HTERT RPE-1 (cell line): Measurements from ENCODE around the gene RNF113A.
"Not testable (repeated sequence)": the region's sequence is repeated elsewhere in the genome, so short reads cannot be mapped to it uniquely, and the experiment has no call there.

ENCODE experiments used
- in situ Hi-C: fragments of 300-500 bp; cut with MboI; formaldehyde crosslinking; loops from 4 replicates; pipeline ENCODE4 v1.14.3; 2020; ENCODE audit warnings: low sequenced_read_pairs

Gene RNF113A

DNA sequence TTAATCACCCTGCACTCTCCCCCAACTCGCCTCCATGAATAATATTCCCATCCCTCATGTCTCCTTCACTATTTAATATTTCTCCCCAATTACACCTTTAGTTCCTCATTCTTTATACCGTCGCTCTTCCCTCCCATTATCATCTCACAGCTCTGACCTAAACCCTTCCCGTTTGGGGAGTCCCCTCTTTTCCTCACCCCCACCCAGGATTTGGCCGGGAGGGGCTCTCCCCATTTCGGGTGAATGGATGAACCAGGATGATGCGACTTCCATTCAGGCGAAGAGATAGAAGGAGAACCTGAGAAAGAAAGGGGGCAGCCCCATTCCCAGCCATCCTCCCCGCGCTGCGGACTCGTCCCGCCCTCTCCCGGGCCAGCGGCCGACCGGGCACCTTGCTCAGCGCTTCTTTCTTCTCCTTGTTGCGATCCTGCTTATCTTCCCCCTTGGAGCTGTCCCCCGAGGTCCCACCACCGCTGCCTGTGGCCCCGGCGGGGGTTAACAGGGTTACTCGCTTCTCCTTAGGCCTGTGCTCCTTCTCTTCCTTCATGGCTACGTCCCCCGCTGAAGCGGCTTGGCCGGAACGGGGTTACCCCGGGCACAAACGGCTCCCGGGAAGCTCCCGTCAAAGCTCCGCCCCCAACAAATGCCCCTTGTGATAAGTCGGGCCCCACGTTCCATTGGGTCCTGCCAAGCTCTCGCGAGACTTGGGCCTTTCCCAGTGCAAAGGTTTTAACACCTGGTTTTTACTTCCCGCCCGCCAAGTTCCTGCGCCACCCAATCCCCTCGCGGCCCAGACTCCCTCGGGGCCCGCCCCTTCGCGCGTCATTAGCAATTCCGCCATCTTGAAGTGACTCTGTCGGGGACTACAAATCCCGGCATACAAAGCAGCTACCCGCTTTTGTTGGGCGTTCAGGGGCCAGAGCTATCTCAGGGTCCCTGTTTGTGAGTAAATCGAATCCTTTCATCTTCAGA is 18.9 kb downstream of the RNF113A start, which contains the start of gene UPF3B:
Gene UPF3B, minus strand, starts transcription at position 582 of the 972 bp plus-strand sequence. Its CDS starts 35 bp downstream, at position 547.
- in situ Hi-C loops: no loop called here

DNA sequence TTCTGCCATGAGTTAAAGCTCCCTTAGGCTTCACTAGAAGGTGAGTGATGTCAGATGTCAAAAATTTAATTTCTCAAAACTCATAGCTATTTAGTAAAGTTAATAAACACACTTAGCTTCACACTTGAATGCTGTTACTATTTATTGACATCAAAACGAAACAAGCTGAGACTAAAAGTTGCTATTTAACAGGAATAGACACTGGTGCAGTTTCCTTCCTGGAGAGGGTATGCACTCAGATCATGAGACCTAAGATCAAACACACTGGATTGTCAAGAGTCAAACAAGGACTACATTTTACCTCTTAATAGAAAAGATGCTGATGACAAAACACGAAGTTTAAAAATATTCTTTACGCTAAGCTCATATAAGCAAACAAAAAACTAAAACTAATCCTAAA is 37.6 kb downstream of the RNF113A start:
- in situ Hi-C loops: no loop called here

DNA sequence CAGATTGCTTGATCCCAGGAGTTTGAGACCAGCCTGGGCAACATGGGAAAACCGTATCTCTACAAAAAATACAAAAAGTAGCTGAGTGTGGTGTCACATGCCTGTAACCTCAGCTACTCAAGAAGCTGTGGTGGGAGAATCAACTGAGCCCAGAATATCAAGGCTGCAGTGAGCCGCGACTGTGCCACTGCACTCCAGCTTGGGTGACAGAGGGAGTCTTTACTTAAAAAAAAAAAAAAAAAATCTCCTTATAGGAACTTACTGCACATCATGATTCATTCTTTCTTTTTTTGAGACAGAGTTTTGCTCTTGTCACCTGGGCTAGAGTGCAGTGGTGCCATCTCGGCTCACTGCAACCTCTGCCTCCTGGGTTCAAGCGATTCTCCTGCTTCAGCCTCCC is 43.1 kb downstream of the RNF113A start:
- in situ Hi-C loops: no loop called here

DNA sequence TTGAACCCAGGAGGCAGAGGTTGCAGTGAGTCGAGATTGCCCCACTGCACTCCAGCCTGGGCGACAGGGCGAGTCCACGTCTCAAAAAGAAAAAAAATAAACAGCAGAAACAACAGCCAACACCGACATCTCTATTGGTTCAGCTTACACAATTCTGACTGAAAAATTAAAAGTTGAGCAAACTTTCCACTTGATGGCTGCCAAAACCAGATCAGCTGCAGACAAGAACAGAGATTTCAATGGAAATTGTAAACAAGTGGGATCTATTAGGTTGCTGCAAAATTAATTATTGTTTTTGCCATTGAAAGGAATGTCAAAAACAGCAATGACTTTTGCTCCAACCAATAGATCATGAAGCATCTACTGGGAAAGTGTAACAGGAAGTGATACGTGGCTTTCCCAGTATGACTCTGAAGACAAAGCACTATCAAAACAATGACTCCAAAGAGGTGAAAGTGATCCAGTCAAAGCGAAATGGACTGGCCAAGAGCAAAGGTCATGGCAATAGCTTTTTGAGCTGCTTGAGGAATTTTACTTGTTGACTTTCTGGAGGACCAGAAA is 45.1 kb downstream of the RNF113A start:
- in situ Hi-C loops: no loop called here

DNA sequence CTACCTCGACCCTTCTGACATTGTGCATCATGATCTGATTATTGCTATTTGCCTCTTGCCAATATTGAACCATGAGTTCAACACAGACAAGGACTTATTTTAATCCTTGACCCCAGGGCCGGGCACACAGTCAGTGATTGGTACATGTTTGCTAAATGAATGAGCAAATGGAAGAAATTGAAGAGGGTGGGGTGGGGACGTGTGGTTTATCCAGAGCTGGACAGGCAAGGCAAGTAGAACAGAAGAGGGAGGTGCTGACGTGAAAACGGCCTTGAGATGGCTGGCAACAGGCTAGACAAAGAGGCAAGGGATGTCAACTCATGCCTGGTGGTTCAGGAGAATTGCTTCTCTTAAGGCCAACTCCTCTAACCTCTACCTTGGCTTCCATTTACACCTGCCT is 47.3 kb downstream of the RNF113A start:
- in situ Hi-C loops: not testable (repeated sequence)

DNA sequence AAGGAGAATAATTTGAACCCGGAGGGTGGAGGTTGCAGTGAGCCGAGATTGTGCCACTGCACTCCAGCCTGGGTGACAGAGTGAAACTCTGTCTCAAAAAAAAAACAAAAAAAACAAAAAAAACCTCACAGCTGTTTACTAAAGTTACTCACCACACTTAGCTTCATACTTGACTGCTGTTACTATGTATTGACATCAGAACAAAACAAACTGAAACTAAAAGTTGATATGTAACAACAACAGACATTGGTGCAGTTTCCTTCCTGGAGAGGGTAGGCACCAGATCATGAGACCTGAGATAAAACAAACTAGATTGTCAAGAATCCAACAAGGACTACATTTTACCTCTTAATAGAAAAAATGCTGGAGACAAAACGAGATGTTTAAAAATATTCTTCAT is 49.8 kb downstream of the RNF113A start:
- in situ Hi-C loops: not testable (repeated sequence)
